Measurements from ENCODE around the gene PSMB7.

PSMB7 gene

GRCh38 chr9:124361128-124361527 is 54.1 kb downstream of the PSMB7 start:
- Histone ChIP-seq H3K4me1 (ENCODE audit: insufficient read depth, low read length, severe bottlenecking) (no peaks in the 10 kb centered on the region), H2AFZ (ENCODE audit: low read length) (no peak overlapping the region), H3K9me2 (ENCODE audit: low read depth, low read length) (no peaks in the 10 kb centered on the region), H4K20me1 (ENCODE audit: insufficient read depth, low read length) (no peaks in the 10 kb centered on the region), H3K4me3 (ENCODE audit: low read depth, low read length, poor library complexity, severe bottlenecking) (no peak overlapping the region), H3K4me2 (ENCODE audit: low read length) (no peak overlapping the region), H3F3A (ENCODE audit: insufficient read depth, low read length) (no peaks in the 10 kb centered on the region), H3K27me3 (ENCODE audit: insufficient read depth, low read length) (no peaks in the 10 kb centered on the region), H3K9ac (ENCODE audit: low read length) (no peak overlapping the region), H3K9me3 (ENCODE audit: low read length) (no peaks in the 10 kb centered on the region), H3K36me3 (ENCODE audit: insufficient read depth, low read length) (peaks cover 22% of the 10 kb centered on the region; the same call in 1 of the 2 replicates), H3K27ac (ENCODE audit: low read depth, low read length, poor library complexity, severe bottlenecking) (no peak overlapping the region), H3K79me2 (ENCODE audit: insufficient read depth, low read length) (peaks cover 15% of the 10 kb centered on the region)
- no peak for TF ChIP-seq EZH2 (IDR thresholded peaks at IDR 0.05; ENCODE audit: borderline replicate concordance, low read length)
- TF ChIP-seq CTCF (IDR thresholded peaks at IDR 0.05; ENCODE audit: low read length): no peak

- Histone ChIP-seq H3K4me2 (ENCODE audit: low read length) (no peak overlapping the region), H3K4me1 (ENCODE audit: insufficient read depth, low read length, severe bottlenecking) (no peaks in the 10 kb centered on the region), H4K20me1 (ENCODE audit: insufficient read depth, low read length) (no peaks in the 10 kb centered on the region), H2AFZ (ENCODE audit: low read length) (no peak overlapping the region), H3K9ac (ENCODE audit: low read length) (no peak overlapping the region), H3K4me3 (ENCODE audit: low read depth, low read length, poor library complexity, severe bottlenecking) (no peak overlapping the region), H3K36me3 (ENCODE audit: insufficient read depth, low read length) (peaks cover 19% of the 10 kb centered on the region; the same call in 1 of the 2 replicates), H3F3A (ENCODE audit: insufficient read depth, low read length) (no peaks in the 10 kb centered on the region), H3K27ac (ENCODE audit: low read depth, low read length, poor library complexity, severe bottlenecking) (no peak overlapping the region), H3K9me3 (ENCODE audit: low read length) (no peaks in the 10 kb centered on the region), H3K79me2 (ENCODE audit: insufficient read depth, low read length) (peaks cover 15% of the 10 kb centered on the region), H3K9me2 (ENCODE audit: low read depth, low read length) (no peaks in the 10 kb centered on the region), H3K27me3 (ENCODE audit: insufficient read depth, low read length) (no peaks in the 10 kb centered on the region)
- TF ChIP-seq EZH2 (IDR thresholded peaks at IDR 0.05; ENCODE audit: borderline replicate concordance, low read length) (no peak), CTCF (IDR thresholded peaks at IDR 0.05; ENCODE audit: low read length) (no peak)
Measured at GRCh38 chr9:124359855-124360678, 55.2 kb downstream of the PSMB7 start.

- no peak overlapping the region for H3K27ac ChIP-seq (ENCODE audit: low read depth, low read length, poor library complexity, severe bottlenecking)
- TF ChIP-seq CTCF (IDR thresholded peaks at IDR 0.05; ENCODE audit: low read length) (no peak), EZH2 (IDR thresholded peaks at IDR 0.05; ENCODE audit: borderline replicate concordance, low read length) (no peak)
- no peaks in the 10 kb centered on the region for H3K4me1 ChIP-seq (ENCODE audit: insufficient read depth, low read length, severe bottlenecking)
- no peak overlapping the region for H3K4me3 ChIP-seq (ENCODE audit: low read depth, low read length, poor library complexity, severe bottlenecking)
- H4K20me1 ChIP-seq (ENCODE audit: insufficient read depth, low read length): no peaks in the 10 kb centered on the region
- H2AFZ ChIP-seq (ENCODE audit: low read length): no peak overlapping the region
- H3K27me3 ChIP-seq (ENCODE audit: insufficient read depth, low read length): no peaks in the 10 kb centered on the region
- H3K9me2 ChIP-seq (ENCODE audit: low read depth, low read length): no peaks in the 10 kb centered on the region
- no peaks in the 10 kb centered on the region for H3K9me3 ChIP-seq (ENCODE audit: low read length)
- H3F3A ChIP-seq (ENCODE audit: insufficient read depth, low read length): no peaks in the 10 kb centered on the region
- H3K79me2 ChIP-seq (ENCODE audit: insufficient read depth, low read length): peaks cover 15% of the 10 kb centered on the region
- H3K4me2 ChIP-seq (ENCODE audit: low read length): no peak overlapping the region
- H3K36me3 ChIP-seq (ENCODE audit: insufficient read depth, low read length): peaks cover 13% of the 10 kb centered on the region; the same call in 1 of the 2 replicates
- H3K9ac ChIP-seq (ENCODE audit: low read length): no peak overlapping the region
Measured at GRCh38 chr9:124359426-124359825, 55.8 kb downstream of the PSMB7 start.

Measured in OCI-LY1 (cell line).